HUES48 (cell line): ENCODE measurements around the gene SAMSN1.

ENCODE experiments used
- H3K27ac ChIP-seq: one replicate; pipeline ENCODE4 v1.7.0; 2013; ENCODE audit warnings: low read depth, low read length, inconsistent platforms
- H3K27me3 ChIP-seq: 2 replicates; pipeline ENCODE4 v1.6.1; 2013; ENCODE audit warnings: mild to moderate bottlenecking, low read length; ENCODE audit not compliant: control insufficient read depth, insufficient read depth
- H3K36me3 ChIP-seq: 2 replicates; pipeline ENCODE4 v1.6.1; 2013; ENCODE audit warnings: low read length; ENCODE audit not compliant: control insufficient read depth, insufficient read depth
- H3K4me1 ChIP-seq: 2 replicates; pipeline ENCODE4 v1.6.1; 2013; ENCODE audit warnings: mild to moderate bottlenecking, low read length; ENCODE audit not compliant: control insufficient read depth, insufficient read depth
- H3K4me3 ChIP-seq: 2 replicates; pipeline ENCODE4 v1.5.1; 2013; ENCODE audit warnings: mild to moderate bottlenecking, low read depth, low read length
- H3K9ac ChIP-seq: 2 replicates; pipeline ENCODE4 v1.6.1; 2013; ENCODE audit warnings: mild to moderate bottlenecking, low read depth, low read length, moderate library complexity
- H3K9me3 ChIP-seq: 2 replicates; pipeline ENCODE4 v1.6.1; 2013; ENCODE audit warnings: low read length; ENCODE audit not compliant: control insufficient read depth, insufficient read depth

The SAMSN1 gene

GRCh38 chr21:14584357-14585095, 38.4 kb upstream of the SAMSN1 start:
- Histone ChIP-seq H3K27me3 (no peaks in the 10 kb centered on the region), H3K9me3 (no peaks in the 10 kb centered on the region), H3K4me1 (no peaks in the 10 kb centered on the region), H3K4me3 (no peak overlapping the region), H3K27ac (no peak overlapping the region), H3K36me3 (no peaks in the 10 kb centered on the region), H3K9ac (no peak overlapping the region)

GRCh38 chr21:14583629-14584255, 37.6 kb upstream of the SAMSN1 start:
- Histone ChIP-seq H3K9me3 (no peaks in the 10 kb centered on the region), H3K9ac (no peak overlapping the region), H3K27me3 (no peaks in the 10 kb centered on the region), H3K4me1 (no peaks in the 10 kb centered on the region), H3K4me3 (no peak overlapping the region), H3K27ac (no peak overlapping the region), H3K36me3 (no peaks in the 10 kb centered on the region)

GRCh38 chr21:14582934-14583628, 37.0 kb upstream of the SAMSN1 start:
- no peak overlapping the region for H3K9ac ChIP-seq
- no peaks in the 10 kb centered on the region for H3K4me1 ChIP-seq
- H3K27me3 ChIP-seq: no peaks in the 10 kb centered on the region
- no peak overlapping the region for H3K27ac ChIP-seq
- H3K9me3 ChIP-seq: no peaks in the 10 kb centered on the region
- no peak overlapping the region for H3K4me3 ChIP-seq
- H3K36me3 ChIP-seq: no peaks in the 10 kb centered on the region

- H3K4me3 ChIP-seq: no peak overlapping the region
- H3K27me3 ChIP-seq: no peaks in the 10 kb centered on the region
- H3K36me3 ChIP-seq: no peaks in the 10 kb centered on the region
- H3K9ac ChIP-seq: no peak overlapping the region
- no peak overlapping the region for H3K27ac ChIP-seq
- H3K9me3 ChIP-seq: no peaks in the 10 kb centered on the region
- no peaks in the 10 kb centered on the region for H3K4me1 ChIP-seq
These were observed 35.9 kb upstream of the SAMSN1 start for GRCh38 chr21:14581902-14582457.

GRCh38 chr21:14573244-14573643, 27.1 kb upstream of the SAMSN1 start:
- no peak overlapping the region for H3K4me3 ChIP-seq
- no peaks in the 10 kb centered on the region for H3K27me3 ChIP-seq
- no peak overlapping the region for H3K27ac ChIP-seq
- H3K9me3 ChIP-seq: no peaks in the 10 kb centered on the region
- no peaks in the 10 kb centered on the region for H3K36me3 ChIP-seq
- no peak overlapping the region for H3K9ac ChIP-seq
- no peaks in the 10 kb centered on the region for H3K4me1 ChIP-seq

- no peaks in the 10 kb centered on the region for H3K36me3 ChIP-seq
- no peaks in the 10 kb centered on the region for H3K4me1 ChIP-seq
- H3K27me3 ChIP-seq: no peaks in the 10 kb centered on the region
- no peak overlapping the region for H3K4me3 ChIP-seq
- no peak overlapping the region for H3K9ac ChIP-seq
- no peaks in the 10 kb centered on the region for H3K9me3 ChIP-seq
- no peak overlapping the region for H3K27ac ChIP-seq
These were observed 26.2 kb upstream of the SAMSN1 start for GRCh38 chr21:14572204-14572780.

- no peaks in the 10 kb centered on the region for H3K4me1 ChIP-seq
- H3K27me3 ChIP-seq: no peaks in the 10 kb centered on the region
- no peaks in the 10 kb centered on the region for H3K36me3 ChIP-seq
- H3K9ac ChIP-seq: no peak overlapping the region
- H3K27ac ChIP-seq: no peak overlapping the region
- no peaks in the 10 kb centered on the region for H3K9me3 ChIP-seq
- no peak overlapping the region for H3K4me3 ChIP-seq
These were observed 23.8 kb upstream of the SAMSN1 start for GRCh38 chr21:14569868-14570267.

- no peak overlapping the region for H3K27ac ChIP-seq
- H3K27me3 ChIP-seq: no peaks in the 10 kb centered on the region
- no peaks in the 10 kb centered on the region for H3K9me3 ChIP-seq
- H3K4me3 ChIP-seq: no peak overlapping the region
- no peak overlapping the region for H3K9ac ChIP-seq
- H3K4me1 ChIP-seq: no peaks in the 10 kb centered on the region
- H3K36me3 ChIP-seq: no peaks in the 10 kb centered on the region
These were observed 23.0 kb upstream of the SAMSN1 start for GRCh38 chr21:14569026-14569621.

GRCh38 chr21:14567331-14568279, 21.5 kb upstream of the SAMSN1 start:
- no peaks in the 10 kb centered on the region for H3K36me3 ChIP-seq
- H3K9me3 ChIP-seq: no peaks in the 10 kb centered on the region
- H3K4me3 ChIP-seq: no peak overlapping the region
- no peaks in the 10 kb centered on the region for H3K4me1 ChIP-seq
- H3K9ac ChIP-seq: no peak overlapping the region
- no peak overlapping the region for H3K27ac ChIP-seq
- no peaks in the 10 kb centered on the region for H3K27me3 ChIP-seq

- H3K9ac ChIP-seq: no peak overlapping the region
- no peak overlapping the region for H3K27ac ChIP-seq
These were observed 20.8 kb upstream of the SAMSN1 start for GRCh38 chr21:14566894-14567293.

More at GRCh38 chr21:14566894-14567293, 20.8 kb upstream of the SAMSN1 start:
- H3K4me3 ChIP-seq: no peak overlapping the region
- H3K27me3 ChIP-seq: no peaks in the 10 kb centered on the region
- H3K4me1 ChIP-seq: no peaks in the 10 kb centered on the region
- H3K9me3 ChIP-seq: no peaks in the 10 kb centered on the region; the same call in 1 of the 2 replicates
- no peaks in the 10 kb centered on the region for H3K36me3 ChIP-seq
